GM19023 (cell line): ENCODE measurements around the gene ALG9.
"Not testable (repeated sequence)": the region's sequence is repeated elsewhere in the genome, so short reads cannot be mapped to it uniquely, and the experiment has no call there.

Experiments used
- ATAC-seq: cut with Tn5 transposase; IDR thresholded peaks from one replicate; pipeline ENCODE4 v1.9.1; 2021; ENCODE audit warnings: mild to moderate bottlenecking, moderate library complexity; ENCODE audit not compliant: unreplicated experiment

Gene ALG9

DNA sequence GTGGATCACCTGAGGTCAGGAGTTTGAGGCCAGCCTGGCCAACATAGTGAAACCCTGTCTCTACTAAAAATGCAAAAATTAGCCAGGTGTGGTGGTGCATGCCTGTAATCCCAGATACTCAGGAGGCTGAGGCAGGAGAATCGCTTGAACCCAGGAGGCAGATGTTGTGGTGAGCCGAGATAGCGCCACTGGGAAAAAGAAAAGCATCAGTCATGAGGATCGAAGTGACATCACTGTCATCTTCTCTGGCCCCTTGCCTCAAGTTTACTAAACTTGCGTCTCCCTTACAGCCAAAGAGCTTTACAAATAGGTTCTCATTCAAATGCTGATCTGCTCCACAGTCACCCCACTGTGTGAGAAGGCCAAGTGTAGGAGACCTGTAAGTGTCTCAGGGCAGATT, 100.2 kb downstream of the ALG9 start:
- not testable (repeated sequence) for ATAC-seq

DNA sequence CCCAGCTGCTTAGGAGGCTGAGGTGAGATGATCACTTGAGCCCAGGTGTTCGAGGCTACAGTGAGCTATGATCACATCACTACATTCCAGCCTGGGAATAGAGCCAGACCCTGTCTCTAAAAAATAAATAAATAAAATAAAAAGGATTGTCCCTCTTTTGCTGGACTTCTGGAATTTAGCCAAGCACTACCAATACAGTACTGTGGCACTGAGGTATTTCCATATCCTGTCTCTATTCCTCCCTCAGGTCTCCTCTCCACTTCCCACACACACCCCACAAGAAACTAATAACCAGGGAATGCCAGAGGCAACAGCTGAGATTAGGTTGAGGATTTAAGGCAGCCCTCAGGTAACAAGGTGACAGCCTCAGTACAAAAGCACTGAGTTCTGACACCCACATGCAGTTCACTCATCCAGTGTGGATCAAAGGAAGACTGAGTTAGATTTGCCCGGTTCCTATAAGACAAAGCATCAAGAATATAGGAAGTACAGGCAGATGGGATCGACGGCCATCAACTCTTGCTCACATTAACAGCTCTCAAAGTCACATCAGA, 100.7 kb downstream of the ALG9 start:
- no peak for ATAC-seq

DNA sequence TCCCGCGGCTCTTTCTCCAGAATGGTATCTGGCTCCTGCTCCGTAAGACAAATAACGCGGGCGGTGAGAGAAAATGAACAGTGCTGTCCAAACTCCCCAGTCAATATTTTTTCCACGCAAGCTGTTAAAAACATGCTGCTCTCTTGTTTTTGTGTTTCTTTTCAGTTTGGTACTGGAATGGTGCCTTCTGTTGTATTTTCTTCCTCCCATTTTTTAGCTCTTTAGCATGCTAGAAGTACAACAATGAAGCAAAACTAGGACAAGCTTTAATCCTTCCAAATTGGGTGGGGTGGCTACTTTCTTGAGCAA, 104.6 kb downstream of the ALG9 start:
- no peak for ATAC-seq

DNA sequence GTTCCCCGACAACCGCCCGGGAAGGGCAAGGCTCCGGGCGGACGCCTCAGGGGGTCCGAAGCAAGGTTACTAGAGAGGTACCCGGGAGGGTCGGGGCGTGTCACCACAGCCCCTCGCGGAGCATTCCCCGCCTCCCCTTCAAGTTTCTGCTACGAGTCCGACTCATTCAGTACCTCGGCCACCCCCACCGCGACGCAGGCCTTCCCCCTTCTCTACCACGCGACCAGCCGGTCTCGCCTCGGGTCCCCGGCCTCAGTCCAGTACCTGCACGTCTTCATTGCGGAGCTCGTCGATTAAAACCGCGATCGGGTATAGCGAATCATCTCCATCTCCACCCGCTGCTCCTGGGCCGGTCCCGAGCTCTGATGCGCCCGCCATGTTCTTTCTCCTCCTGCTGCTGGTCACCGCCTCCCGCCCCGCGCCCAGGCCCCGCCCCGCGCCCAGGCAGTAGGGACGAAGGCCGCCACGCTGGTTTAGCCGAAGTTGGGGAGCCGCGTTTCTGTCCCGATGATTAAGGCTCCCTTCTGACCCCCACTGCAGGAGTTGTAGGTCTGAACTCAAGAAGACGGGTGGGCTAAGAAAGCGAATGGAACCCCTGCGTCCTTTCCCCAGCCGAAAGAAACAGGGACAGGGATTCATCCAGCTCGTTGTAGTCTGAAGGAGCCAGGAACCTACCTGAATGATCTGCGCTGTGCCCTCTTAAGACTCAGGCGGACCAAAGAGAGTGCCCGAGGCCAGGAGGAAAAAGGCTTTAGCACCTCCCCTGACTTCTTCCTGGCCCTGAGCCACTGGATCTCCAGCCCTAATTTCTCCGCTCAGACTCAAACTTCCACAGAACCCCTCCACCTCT, 105.2 kb downstream of the ALG9 start, which contains the start of gene PPP2R1B:
Gene PPP2R1B (minus strand): TSS at position 406 of the 850 bp plus-strand sequence. CDS start 28 bp downstream, at position 378.
- peak; percentile 91 for ATAC-seq

DNA sequence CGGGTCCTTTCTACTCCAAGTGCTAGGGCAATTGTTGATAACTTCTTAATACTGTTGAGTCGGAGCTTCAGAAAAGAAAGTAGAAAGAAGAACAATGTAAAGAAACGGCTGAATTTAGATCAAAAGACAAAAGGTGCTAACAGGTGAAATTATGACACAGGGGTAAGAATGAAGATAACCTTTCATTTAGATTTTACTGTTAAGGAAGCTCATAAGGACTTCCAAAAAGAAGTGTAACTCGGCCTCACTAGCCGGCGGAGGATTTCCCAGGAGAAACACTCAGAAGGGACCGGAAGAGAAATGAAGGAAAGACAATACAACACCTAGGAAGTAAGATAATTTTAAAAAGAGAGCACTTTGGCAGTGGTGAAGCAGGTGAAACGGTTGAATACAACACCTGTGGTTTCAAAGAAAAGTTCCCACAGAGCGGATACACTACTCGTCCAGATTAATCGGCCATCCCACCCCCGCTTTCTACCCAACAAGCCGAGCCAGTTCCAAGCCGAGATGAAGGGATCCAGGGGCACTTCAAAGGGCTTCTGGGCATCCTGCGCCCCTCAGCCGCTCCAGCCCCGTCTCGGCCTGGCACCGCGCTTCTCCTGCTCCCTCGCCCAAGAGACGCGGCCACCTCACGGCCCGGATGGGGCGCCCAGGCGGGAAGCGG, 105.9 kb downstream of the ALG9 start:
- peak; percentile 4 for ATAC-seq

DNA sequence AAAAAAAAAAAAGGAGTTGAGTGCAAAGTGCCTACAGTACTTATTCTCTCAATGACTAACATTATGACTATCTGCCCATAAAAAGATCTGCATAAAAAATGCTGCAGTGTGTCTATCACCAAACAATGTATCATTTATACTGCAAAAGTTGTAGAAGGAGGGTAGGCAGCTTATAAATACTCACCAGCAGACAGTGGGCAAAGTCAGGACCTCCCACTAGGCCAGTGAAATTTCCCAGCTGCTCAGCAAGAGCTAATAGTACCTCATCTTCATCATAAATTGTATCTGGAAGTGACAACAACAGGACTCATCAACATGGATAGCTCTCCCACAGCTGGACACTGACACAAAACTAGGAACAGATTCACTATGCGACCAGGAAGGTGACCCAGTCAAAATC, 106.8 kb downstream of the ALG9 start:
- no peak for ATAC-seq

DNA sequence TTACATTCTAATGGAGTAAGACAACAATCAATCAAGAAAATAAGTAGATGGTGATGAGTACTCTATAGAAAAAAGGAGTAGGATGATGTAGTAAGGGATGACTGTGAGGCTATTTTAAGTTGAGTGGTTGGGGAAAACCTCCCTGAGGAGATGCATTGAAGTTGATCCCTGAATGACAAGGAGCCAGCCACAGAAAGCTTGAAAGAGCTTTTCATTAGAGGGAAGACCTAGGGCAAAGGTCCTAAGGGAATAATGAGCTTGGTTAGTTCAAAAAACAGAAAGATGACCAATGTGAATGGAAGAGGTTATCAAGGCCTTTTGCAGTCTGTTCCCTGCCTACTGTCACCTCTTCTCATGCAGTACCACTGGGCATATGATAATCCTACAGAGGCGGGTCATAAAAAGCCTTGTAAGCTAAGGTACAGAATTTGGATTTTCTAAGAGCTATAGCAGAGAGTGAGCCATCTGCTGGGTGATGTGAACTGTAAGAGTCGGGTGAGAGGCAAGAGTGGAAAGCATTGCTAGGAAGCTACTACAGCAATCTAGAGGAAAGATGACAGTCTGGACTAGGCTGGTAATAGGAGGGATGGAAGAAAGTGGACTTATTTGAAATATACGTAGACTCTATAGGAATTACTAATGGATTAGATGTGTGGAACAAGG, 108.3 kb downstream of the ALG9 start:
- no peak for ATAC-seq

DNA sequence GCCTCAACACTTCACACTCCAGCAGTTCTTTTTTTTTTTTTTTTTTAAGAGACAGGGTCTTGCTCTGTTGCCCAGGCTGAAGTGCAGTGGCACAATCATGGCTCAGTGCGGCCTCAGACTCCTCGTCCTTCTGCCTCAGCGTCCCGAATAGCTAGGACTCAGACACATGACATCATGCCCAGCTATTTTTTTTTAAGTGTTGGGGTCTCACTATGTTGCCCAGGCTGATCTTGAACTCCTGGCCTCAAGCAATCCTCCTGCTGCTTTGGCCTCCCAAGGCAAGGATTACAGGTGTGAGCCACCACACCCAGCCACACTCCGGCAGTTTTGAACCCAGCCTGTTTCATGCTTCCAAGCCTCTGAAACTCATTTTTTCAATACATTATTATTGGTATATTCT, 108.9 kb downstream of the ALG9 start:
- ATAC-seq, result no peak

DNA sequence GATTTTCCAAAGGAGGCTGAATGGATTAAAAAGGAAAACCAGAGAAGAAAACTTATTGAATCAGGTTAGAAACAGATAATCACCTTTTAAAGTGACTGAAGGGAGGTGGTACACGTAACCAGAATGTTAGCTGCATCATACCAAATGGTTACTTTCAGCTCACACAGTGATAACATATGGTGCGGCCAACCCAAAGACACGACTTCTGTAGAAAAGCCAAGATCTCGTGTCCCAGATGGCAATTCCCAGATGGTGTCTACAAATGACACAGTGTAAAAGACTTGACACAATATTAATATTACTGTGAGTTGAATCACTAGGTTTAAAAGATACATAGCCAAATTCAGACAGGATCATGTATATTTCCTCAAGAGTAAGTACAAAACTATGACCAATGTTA, 110.3 kb downstream of the ALG9 start:
- no peak for ATAC-seq

DNA sequence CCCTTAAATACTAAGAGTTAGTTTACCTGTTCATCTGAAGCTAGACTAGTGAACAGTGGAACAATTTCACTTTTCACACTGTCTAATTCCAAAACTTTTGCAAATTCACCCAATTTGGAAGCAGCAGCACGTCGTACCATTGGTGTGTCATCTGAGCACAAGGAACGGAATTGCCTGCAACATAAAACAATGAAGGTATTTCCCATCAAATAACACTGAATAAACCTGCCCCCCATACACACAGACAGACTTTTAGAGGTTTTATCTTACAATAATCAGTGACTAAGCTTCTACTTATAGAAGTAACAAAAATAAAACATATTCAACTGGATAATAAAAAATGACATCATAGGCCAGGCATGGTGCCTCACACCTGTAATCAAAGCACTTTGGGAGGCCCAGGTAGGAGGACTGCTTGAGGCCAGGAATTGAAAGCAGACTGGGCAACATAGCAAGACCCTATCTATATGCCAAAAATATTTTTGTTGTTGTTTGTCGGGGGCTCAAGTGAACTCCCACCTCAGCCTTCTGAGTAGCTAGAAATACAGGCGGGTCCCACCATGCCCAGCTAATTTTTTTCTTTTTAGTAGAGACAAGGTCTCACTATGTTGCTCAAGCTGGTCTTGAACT, 111.5 kb downstream of the ALG9 start:
- ATAC-seq, result no peak

DNA sequence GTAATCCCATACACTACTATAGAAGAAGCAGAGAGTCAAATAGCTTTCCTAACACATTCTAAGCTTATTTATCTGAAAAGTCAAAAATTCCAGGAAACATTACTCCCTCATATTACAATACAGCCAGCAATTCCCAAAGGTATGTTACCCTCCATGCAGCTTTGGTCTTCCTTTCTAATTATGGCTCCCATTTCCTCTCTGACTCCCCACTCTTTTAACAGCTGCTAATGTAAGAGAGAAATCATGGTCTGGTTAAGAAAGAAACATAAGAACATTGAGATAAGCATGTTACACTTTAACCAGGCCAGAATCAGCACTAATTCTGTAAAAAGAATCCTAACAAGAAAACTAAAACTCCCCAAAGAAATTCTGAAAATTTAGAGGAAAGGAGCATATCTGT, 112.0 kb downstream of the ALG9 start:
- no peak for ATAC-seq

DNA sequence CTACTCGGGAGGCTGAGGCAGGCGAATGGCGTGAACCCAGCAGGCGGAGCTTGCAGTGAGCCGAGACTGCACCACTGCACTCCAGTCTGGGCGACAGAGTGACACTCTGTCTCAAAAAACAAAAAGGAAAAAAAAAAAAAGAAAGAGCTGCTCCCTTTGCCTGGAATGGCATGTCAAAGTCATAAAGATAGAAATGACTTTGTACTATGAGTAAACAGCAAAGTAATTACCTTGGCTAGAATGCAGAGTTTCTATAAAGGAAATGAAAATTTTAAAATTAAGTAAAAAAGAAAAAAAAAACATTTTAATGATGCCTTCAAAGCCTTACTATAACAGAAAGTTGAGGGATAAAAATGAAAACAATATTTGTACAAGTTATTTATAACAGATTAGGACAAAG, 115.3 kb downstream of the ALG9 start:
- no peak for ATAC-seq

DNA sequence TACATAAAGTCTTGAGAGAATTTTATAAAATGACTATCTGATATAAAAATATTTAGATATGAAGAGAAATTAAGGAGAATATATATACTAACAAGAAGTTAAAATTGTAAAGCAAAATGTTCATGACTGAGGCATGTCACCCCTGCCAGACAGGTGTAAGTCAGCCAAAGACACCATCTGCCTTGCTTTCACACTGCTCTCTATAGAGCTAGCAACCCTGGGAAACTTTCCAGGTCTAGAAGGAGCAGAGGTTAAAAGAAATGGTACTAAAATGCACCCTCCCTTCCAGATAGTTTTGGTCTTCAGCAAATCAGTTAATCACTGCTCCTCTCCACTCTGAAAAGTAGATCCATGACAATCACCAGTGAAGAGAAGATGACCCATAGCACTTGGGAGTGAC, 121.7 kb downstream of the ALG9 start:
- no peak for ATAC-seq

DNA sequence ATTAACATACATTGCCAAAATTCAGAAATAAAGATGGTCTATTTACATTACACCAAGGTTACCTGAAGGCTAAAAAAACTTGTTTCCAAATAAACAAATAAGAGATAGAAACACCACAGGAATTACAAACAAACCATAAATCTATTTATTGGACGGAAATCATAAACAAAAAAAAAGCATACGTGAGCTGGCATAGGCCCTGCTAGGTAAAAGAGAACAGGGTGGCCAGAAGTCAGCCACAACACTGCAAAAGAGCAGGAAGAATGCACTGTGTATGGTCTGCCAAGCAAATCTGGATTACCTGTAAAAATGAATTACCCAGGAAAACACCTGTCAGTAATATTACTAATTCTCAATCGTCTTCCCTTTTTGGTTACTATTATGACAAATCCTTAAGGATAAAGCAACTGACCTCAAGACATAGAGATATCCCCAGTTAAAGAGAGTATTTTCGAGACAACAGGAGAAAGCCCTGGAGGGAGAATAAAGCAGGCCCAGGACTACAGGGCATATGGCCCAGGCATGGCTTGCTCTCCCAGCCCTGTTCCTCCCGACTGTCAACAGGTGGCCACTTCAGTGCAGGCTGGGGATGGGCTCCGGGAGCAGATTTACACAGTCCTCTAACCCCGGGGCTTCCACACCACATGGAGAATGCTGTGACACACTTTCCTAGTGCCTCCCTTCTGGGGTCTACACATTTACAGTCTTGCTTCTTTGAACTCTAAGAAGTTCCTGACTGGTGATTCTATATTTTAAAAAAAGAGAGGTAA, 123.2 kb downstream of the ALG9 start:
- ATAC-seq, result no peak

DNA sequence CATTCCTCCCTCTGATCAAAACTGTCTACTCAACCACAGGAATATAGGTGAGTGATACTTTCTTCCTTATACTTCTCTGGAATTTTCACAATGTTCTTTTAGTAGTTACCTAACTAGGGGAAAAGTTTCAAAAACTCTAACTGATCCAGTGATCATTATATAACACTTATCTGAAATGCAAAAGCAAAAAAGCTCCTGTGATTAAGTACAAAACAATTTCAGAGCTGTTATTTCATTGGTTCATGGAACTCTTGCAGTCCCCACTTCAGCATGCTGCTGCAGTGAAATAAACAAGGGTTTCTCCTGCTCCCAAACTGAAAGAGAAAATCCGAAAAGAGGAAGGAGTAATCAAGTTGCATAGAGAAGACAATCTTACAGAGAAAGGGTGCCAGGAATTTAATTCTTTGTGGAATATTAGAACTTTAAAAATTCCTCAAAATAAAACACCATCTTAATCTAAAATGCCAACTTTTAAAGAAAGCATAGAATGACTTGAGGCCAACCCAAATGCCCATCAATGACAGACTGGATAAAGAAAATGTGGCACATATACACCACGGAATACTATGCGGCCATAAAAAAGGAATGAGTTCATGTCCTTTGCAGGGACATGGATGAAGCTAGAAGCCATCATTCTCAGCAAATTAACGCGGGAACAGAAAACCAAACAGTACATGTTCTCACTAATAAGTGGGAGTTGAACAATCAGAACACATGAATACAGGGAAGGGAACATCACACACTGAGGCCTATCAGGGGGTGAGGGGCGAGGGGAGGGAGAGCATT, 125.5 kb downstream of the ALG9 start:
- no peak for ATAC-seq

DNA sequence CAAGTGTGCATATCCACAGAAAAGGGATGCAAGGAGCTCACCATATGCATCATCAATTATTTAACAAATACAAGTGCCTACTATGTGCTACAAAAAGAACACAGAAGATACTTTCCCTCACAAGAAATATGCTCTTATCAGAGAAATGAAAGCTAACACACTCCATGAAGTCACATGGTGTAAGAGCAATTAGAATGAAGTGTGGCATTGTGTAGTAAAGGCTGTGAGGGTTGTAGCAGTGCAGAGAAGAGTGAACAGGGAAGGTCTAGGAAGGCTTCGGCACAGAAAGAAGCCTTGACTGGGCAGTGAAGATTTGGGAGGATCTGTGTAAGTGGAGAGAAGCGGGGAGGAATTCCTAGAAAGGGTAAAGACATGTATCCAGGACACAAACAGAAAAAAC, 127.7 kb downstream of the ALG9 start:
- ATAC-seq, result no peak

DNA sequence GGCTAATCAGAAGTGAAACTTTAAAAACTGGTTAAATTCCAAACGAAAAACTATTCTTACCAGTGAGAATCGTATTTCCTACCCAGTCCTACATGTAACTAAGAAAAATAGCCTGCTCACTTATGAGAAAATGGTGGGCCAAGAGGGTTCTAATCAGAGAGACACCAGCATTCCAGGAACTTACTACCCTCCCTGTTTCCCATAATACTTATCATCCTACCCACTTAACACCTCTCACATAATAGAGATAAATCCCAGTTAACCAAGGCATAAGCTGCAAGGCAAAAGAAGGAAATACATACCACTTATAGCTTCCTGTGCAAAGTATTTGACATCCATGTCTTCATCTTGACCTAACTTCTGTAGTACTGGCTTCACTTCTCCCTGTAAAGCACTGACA, 129.6 kb downstream of the ALG9 start:
- no peak for ATAC-seq

DNA sequence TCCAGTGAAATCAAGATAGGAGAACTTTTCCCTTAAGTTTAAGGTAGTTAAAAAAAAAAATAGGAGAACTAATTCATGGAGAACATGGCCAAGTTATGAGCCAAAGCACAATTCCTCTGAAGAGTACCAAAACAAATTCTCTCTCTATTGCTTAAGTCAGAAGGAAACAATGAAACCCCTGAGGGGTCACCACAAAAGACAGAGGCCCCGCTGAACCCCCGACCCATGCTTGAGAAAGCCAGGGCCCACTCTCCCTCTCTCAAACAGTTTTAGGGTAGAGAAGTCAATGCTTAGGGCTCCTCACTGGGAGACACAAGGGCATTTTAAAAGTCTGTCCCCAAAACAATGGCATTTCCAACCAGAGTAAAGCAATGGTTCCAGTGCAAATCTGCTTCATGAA, 132.1 kb downstream of the ALG9 start:
- ATAC-seq, result no peak

DNA sequence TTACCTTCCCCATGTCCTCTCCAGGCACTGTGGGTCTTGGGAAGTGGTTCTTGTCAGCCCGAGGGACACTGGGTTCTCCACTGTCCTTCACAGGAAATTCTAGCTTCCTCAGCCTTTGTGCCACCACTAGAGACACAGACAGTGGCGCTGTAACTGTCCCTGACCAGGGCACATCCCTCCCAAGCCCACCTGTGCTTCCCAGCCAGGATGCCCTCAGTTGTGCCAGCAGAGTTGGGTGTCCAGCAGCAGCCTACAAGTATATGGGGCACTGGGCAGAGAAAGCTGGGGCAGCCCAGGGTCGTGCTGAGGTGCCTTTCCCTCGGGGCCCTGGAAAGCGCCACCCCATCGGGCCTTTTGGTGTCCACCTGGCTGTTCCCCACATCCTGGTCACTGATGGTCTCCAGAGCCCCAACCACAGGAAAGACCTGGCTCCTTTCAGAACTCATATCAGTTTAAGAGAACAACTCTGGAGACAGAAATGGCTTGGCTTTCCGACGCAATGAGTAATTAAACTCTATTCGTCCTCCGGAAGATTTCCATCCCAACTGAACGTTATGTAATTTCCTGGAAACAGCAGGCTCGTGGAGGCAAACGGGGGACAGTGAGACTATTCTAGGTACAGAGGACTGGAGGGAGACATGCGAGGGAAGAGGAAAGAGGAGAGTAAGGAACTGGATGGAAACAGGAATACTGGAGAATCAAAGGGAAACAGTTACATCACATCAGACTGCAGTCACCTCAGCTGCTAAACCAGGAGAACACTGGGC, 133.8 kb downstream of the ALG9 start:
- ATAC-seq, result no peak
